Brain microvascular endothelial cell (primary cell): ENCODE measurements around the gene TNPO1.
"Not testable (repeated sequence)": the region's sequence is repeated elsewhere in the genome, so short reads cannot be mapped to it uniquely, and the experiment has no call there.

Experiments used
- DNase-seq: peaks from one replicate; pipeline ENCODE4 v3.0.0-alpha.2; 2020
- H3K27ac ChIP-seq: fragments of 250-450 bp; sonication (Bioruptor Pico); 2 replicates; pipeline ENCODE4 v1.5.1; 2020; ENCODE audit warnings: mild to moderate bottlenecking, moderate library complexity
- H3K27me3 ChIP-seq: fragments of 250-450 bp; sonication (Bioruptor Pico); replicated peaks from 2 replicates; pipeline ENCODE4 v1.5.1; 2020; ENCODE audit warnings: mild to moderate bottlenecking
- H3K36me3 ChIP-seq: fragments of 250-450 bp; sonication (Bioruptor Pico); replicated peaks from 2 replicates; pipeline ENCODE4 v1.5.1; 2020; ENCODE audit warnings: mild to moderate bottlenecking
- H3K4me3 ChIP-seq: 2 replicates; pipeline ENCODE4 v1.5.1; 2011; ENCODE audit warnings: low read depth, mild to moderate bottlenecking, control low read depth, low read length, moderate library complexity
- in situ Hi-C: cut with HindIII; loops from 2 replicates; pipeline ENCODE4 v1.10.0; 2017; ENCODE audit warnings: low sequenced_read_pairs, low pct_ligation_motif_present
- TF ChIP-seq, protein P1 (sequence below): IDR thresholded peaks from 2 replicates; pipeline ENCODE4 v1.5.1; 2011; ENCODE audit warnings: low read depth, mild to moderate bottlenecking, moderate library complexity, low read length, control low read depth, inconsistent platforms; ENCODE audit errors: missing control alignments

Gene TNPO1

DNA sequence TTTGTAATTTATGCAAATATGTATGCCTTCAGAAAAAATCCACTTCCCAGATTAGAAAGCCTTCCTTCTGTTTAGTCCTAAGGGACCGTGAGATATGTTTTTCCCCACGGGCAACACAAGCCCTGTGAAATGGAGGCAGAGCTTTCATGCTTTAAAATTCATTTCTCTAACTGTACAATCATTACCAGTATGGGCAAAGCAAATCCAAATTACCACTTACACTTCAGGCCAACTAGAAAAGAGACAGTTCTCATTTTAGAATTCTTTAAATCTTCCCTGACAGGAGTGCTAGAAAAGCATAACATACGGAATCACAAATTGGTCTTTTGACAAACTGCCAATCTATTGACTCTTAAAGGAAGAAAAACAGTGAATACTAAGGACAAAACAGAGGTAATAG lies 20.5 kb upstream of the TNPO1 start:
- H3K27me3 ChIP-seq = no peaks in the 10 kb centered on the region
- no peak overlapping the region for H3K4me3 ChIP-seq
- in situ Hi-C loops = no loop called here
- no peaks in the 10 kb centered on the region for H3K36me3 ChIP-seq
- H3K27ac ChIP-seq = no peak overlapping the region
- TF ChIP-seq, protein P1, sequence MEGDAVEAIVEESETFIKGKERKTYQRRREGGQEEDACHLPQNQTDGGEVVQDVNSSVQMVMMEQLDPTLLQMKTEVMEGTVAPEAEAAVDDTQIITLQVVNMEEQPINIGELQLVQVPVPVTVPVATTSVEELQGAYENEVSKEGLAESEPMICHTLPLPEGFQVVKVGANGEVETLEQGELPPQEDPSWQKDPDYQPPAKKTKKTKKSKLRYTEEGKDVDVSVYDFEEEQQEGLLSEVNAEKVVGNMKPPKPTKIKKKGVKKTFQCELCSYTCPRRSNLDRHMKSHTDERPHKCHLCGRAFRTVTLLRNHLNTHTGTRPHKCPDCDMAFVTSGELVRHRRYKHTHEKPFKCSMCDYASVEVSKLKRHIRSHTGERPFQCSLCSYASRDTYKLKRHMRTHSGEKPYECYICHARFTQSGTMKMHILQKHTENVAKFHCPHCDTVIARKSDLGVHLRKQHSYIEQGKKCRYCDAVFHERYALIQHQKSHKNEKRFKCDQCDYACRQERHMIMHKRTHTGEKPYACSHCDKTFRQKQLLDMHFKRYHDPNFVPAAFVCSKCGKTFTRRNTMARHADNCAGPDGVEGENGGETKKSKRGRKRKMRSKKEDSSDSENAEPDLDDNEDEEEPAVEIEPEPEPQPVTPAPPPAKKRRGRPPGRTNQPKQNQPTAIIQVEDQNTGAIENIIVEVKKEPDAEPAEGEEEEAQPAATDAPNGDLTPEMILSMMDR = no peak
- no peak for DNase-seq

DNA sequence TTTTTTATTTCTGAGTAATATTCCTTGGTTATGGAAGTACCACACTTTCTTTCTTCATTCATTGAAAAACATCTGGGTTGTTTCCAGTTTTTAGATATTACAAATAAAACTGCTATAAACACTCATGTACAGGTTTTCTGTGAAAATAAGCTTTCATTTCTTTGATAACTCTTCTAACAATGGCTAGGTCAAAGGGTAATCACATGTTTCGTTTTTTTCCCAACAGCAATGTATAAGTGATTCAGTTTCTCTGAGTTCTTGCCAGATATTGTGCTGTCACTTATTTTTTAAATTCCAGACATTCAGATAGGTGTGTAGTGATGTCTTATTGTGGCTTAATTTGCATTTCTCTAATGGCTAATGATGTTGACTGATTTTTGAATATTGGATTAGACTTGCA lies 16.7 kb upstream of the TNPO1 start:
- no peak for DNase-seq
- H3K27ac ChIP-seq = no peak overlapping the region
- no peaks in the 10 kb centered on the region for H3K36me3 ChIP-seq
- TF ChIP-seq, protein P1 = no peak
- in situ Hi-C loops = no loop called here
- no peak overlapping the region for H3K4me3 ChIP-seq
- H3K27me3 ChIP-seq = no peaks in the 10 kb centered on the region

DNA sequence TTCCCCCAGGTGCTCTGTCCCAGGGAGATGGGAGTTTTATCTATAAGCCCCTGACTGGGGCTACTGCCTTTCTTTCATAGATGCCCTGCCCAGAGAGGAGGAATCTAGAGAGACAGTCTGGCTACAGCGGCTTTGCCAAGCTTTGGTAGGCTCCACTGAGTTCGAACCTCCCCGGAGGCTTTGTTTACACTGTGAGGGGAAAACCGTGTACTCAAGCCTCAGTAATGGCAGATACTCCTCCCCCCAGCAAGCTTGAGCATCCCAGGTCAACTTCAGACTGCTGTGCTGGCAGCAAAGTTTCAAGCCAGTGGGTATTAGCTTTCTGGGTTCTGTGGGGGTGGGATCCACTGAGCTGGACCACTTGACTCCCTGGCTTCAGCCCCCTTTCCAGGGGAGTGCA lies 7.8 kb upstream of the TNPO1 start:
- H3K36me3 ChIP-seq, H3K27ac ChIP-seq, DNase-seq, H3K27me3 ChIP-seq, H3K4me3 ChIP-seq, in situ Hi-C loops: not testable (repeated sequence)

DNA sequence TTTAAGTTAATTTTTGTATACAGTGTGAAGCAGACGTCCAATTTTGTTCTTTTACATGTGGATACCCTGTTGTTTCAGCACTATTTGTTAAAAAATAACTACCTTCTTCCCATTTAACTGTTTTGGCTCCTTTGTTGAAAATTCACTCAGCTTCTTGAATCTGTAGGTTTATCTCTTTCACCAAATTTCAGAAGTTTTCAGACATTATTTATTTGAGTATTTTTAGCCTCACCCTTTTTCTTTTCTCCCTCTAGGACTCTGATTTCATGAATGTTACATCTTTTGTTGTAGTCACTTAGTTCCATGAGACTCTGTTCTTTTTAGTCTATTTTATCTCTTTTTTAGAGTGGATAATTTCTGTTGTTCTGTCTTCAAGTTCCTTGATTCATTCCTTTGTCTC lies 4.6 kb upstream of the TNPO1 start:
- in situ Hi-C loops = no loop called here
- TF ChIP-seq, protein P1 = no peak

DNA sequence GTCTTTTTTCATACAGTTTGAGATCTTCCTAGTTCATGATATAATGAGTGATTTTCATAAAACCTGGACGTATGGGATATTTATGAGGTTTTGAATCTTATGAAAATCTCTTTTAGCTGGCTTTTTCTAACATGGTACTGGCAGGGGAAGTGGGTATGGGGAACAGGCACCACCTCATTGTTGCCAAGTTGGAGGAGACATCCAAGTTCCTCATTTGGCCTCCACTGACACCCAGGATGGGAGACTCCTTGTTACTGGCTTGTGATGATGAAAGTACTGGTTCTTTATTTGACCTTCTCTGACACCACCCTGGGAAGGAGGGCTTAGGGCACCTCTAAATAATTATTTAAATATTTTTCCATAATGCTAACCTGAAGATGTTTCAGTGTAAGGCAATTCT lies 4.0 kb upstream of the TNPO1 start:
- Histone ChIP-seq H3K4me3 (no peak overlapping the region), H3K27me3 (no peaks in the 10 kb centered on the region), H3K27ac (no peak overlapping the region), H3K36me3 (no peaks in the 10 kb centered on the region)
- TF ChIP-seq, protein P1 = no peak
- in situ Hi-C loops = no loop called here
- no peak for DNase-seq

More for the DNA sequence above, 4.6 kb upstream of the TNPO1 start:
- DNase-seq = no peak
- H3K4me3 ChIP-seq = no peak overlapping the region
- H3K27me3 ChIP-seq = no peaks in the 10 kb centered on the region
- no peak overlapping the region for H3K27ac ChIP-seq
- H3K36me3 ChIP-seq = no peaks in the 10 kb centered on the region

DNA sequence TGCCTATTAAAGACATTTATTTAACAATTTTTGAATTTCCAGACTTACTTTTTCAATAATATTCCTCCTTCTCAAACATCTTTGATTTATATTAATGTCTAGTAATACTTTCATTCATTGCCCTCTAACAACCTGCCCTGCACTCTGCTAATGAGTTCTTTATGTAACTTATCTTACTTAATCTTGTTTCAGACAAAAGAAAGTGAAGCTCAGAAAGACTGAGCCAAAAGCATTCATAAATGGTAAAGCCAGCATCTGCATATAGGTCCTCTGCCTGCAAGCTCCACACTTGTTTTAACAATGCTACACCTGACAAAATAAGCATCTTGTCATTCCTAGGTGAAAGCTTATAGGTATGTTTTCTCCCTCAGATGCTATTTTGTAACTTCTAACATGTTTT lies 2.4 kb upstream of the TNPO1 start:
- H3K27ac ChIP-seq = no peak overlapping the region
- TF ChIP-seq, protein P1 = no peak
- no peak for DNase-seq
- in situ Hi-C loops = no loop called here
- H3K36me3 ChIP-seq = no peaks in the 10 kb centered on the region
- no peak overlapping the region for H3K4me3 ChIP-seq
- H3K27me3 ChIP-seq = no peaks in the 10 kb centered on the region

DNA sequence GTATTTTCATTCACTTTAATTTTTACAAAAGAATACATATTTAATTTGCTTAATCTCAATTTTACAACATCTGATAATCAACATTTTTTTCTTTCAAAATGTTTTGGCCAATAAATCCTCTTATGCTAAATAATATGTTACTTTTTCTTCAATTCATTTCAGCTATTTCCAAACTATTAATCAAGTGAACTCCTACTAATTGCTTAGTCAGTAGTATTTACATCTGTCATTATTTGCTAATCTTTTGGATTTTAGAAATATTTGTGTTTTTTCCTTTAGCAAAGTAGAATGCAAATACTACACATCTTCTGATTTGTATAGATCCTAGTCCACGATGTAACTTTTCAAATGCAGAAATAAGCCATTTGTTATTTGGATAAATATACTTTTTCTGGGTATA lies 1.6 kb upstream of the TNPO1 start:
- in situ Hi-C loops = no loop called here
- Histone ChIP-seq H3K4me3 (no peak overlapping the region), H3K27ac (no peak overlapping the region), H3K27me3 (no peaks in the 10 kb centered on the region), H3K36me3 (no peaks in the 10 kb centered on the region)
- no peak for DNase-seq
- TF ChIP-seq, protein P1 = no peak
